ENCODE measurements around the gene SDCBP2.

The SDCBP2 gene

GRCh38 chr20:1295276-1295930 is 33.5 kb downstream of the SDCBP2 start:
- DNase-seq (ENCODE audit: low spot score), result no peak

DNA sequence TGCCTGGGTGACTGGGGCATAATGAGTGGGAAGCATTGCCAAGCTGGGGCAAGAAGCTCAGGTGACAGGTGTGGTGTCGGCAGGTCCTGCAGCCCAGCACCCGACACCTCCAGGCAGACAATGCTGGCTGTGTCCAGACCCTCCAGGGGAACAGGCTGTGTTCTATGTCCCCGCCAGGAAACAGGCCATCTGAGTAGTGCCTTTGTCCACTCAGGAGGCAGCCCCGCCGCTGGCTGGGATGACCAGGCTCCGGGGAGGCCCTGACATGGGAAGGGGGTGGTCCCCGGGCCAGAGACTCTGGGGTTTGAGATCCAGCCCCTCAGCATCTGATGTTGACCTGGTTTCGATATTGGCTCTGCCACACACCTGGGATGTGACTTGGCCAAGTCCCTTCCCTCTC is 34.4 kb downstream of the SDCBP2 start:
- DNase-seq (ENCODE audit: low spot score), result no peak

DNA sequence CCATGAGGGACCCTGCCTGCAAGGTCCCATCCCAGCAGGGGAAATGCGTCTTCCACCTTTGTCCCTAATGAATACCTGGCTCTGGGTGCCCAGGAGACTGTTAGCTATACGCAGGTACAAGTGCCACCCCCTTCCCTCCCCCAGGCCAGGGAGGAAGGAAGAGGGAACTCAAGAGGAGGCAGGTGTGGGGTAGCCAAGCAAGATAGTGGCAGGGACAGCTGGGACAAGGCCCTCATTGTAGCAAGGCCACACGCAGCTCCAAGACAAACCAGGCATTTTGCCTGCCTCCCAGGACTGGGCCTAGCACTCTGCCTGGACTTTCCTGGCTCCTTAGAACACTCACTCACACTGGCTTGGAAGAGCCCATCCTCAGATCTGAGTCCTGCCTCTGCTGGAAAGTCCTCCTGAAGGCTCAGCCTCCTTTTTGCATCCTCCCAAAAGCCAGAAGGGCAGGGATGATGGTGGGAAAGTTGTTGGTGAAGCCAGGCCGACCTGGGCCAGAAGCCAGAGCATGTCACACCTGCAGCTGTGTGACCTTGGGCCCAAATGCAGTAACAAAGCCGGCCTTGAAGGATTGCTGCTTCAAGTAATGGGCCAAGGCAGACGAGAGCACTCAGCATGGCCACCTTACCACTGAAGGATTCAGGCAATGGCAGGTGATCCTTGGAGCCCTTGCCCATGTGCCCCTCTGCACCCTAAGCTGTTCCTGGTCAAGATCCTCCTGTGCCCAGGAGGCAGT is 35.1 kb downstream of the SDCBP2 start:
- DNase-seq (ENCODE audit: low spot score), result no peak

DNA sequence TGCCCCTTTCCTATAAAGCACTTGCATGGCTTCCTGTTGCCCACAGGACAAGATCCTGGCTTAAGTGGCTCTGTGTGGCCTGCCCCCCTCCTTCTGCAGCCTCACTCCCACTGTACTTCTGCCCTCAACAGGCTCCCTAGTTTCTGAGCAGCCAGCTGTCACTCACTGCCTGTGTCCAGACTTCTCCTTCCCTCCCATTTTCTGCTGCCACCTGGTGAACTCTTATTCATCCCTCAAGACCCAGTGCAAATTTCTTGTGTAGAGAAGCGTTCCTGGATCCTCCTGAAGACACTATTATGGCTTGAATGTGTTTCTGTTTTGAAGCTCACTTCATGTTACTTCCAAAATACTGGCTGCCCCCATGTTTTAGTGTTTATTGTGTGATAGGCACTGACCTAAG is 36.3 kb downstream of the SDCBP2 start:
- DNase-seq (ENCODE audit: low spot score), result no peak

- DNase-seq (ENCODE audit: low spot score), result no peak
Observed at GRCh38 chr20:1291191-1291741, 37.7 kb downstream of the SDCBP2 start.

DNA sequence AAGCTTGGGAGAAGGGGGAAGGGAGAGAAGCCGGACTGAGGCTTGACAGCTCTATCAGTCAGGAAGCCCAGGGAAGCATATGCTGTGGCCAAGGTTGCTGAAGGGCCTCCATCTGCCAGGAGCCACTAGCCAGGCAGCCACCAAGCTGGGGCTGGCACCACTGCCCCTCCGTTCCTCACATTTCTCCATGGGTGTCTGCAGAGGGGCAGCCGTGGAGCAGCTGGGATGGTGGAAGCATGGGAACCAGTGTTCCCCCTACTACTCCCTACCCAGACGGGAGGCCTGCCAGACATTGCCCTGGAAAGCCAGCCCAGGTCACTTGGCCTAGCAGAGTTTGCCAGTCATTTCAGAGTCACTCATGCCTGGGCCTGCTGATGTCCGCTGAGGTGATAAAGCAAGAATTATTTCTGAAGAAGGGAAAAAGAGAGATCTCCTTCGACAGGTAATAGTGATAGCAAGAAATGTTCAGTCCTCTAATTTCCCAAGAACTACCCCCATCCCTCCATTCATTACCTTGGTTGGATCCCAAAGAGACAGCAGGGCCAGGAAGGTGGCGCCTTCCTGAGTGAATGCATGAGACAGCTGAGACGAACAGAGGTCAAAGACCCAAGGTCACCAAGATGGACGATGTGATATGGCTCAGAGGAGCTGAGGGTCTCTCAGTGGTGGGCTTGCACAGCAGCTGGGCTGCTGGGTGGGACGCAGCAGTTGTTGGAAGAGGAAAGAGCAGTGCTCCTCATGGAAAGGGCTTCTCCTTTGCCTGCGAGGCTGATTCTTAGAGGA is 41.0 kb downstream of the SDCBP2 start:
- no peak for DNase-seq (ENCODE audit: low spot score)

DNA sequence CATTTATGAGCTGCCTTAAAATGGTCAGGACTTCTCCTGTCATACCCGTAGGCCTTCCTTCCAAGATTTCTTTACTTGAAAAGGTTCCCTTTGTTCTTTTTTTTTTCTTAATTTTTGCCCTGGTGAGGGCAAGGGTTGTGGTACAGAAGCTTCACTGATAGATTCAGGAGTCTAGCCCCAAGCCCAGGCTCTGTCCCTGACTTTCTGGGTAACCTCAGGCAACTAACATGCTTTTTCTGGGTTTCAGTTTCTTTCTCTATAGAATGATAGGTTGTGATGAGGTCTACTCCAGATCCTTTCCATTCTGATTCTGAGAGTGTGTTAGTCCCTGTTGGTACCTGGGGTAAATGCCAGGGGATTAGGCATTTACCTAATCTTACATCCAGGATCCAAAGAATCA is 41.6 kb downstream of the SDCBP2 start:
- no peak for DNase-seq (ENCODE audit: low spot score)

DNA sequence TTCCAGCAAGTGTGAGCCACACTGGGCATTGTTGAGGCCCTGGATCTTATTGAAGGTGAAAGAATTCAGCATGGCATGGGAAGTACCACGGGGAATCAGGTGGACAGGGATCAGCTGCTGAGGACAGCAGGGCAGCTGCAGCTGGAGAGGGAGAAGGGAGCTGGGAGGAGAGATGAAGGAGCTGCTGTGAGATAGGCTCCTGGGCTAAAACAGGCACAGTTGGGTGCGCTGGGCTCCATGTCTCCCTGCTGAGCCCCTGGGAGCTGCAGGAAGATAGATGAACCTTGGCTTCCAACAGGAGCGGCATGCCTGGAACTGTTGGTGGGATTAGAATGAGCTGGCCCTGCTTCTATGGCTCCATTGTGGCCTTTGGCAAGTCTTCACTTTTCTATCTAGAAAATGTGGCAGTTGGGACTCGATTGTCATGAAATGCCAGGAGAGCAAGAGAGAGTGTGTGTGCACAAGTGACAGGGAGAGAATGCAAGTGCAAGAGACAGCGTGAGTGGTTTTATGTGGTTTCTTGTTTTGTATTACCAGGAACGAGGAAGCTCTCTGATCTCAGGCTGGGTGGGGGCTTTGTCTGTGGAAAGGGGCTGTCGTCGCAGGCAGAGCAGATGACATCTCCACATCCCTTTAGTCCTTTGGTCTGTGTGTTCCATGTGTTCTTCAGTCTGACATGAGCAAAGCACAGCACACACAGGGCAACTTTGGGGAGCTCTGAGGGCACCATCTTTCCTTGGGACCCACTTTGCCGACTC is 42.5 kb downstream of the SDCBP2 start:
- no peak for DNase-seq (ENCODE audit: low spot score)

DNA sequence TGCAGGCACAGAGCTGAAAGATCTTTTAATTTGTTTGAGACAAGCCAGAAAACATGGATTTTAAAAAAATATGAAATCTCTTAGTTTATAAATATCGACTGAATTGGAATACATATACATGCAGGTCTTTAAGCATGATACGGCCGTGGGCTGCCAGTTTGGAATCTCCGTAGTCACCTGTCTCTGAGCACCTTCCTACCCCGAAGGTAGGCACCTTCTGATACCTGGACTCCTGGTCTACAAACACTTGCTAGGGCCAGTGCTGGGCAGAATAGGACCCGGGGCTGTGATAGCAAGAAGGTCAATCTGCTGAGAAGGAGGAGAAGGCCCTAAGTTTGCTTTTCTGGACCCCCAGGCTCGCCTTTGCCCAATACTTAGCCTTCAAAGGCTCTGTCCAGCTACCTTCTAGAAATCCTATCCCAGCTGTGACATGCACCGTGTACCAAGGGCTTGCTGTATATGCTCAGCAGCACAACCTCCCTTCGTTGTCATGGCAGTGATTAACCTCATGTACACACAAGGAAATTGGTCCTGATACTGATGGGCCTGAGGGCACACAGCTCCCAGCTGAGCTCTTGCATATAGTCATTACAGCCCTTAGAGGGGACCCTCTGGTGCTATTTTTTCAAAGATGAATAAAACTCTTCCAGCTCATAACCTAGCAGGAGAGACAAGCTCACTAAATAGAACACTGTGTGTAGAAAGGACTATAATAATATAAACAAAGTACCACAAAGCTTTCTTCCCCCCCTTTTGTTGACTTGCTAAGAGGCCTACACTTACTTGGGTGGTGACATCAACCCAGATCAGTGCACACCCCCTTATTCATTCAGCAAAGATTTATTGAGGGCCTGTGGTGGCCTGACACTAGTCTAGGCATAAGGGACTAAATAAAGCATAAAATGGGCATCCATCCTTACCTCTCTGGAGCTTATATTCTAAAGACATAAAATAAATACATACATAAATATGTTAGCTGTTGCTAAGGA is 45.1 kb downstream of the SDCBP2 start:
- DNase-seq (ENCODE audit: low spot score), result no peak

GRCh38 chr20:1282966-1283365 is 46.0 kb downstream of the SDCBP2 start:
- DNase-seq (ENCODE audit: low spot score), result no peak

- DNase-seq (ENCODE audit: low spot score), result no peak
Observed at GRCh38 chr20:1281279-1282057, 47.5 kb downstream of the SDCBP2 start.

GRCh38 chr20:1280195-1281102 is 48.5 kb downstream of the SDCBP2 start:
- no peak for DNase-seq (ENCODE audit: low spot score)

- DNase-seq (ENCODE audit: low spot score), result no peak
Observed at GRCh38 chr20:1278993-1279392, 49.9 kb downstream of the SDCBP2 start.

DNA sequence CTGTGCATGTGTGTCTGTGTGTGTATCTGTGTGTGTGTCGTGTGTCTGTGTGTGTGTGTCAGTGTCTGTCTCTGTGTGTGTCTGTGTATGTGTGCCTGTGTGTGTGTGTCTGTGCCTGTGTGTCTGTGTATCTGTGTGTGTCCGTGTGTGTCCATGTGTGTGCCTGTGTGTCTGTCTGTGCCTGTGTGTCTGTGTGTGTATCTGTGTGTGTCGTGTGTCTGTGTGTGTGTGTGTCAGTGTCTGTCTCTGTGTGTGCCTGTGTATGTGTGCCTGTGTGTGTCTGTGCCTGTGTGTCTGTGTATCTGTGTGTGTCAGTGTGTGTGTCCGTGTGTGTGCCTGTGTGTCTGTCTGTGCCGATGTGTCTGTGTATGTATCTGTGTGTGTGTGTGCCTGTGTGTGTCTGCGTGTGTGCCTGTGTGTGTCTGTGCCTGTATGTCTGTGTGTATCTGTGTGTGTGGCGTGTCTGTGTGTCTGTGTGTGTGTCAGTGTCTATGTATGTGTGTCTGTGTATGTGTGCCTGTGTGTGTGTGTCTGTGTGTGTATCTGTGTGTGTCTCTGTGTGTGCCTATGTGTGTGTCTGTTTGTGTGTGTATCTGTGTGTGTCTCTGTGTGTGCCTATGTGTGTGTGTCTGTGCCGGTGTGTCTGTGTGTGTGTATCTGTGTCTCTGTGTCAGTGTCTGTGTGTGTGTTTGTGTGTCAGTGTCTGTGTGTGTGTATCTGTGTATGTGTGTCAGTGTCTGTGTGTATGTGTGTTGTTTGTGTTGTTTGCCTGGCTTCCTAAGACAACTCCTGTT is 51.2 kb downstream of the SDCBP2 start:
- DNase-seq (ENCODE audit: low spot score), result no peak

- no peak for DNase-seq (ENCODE audit: low spot score)
Observed at GRCh38 chr20:1275919-1276318, 53.0 kb downstream of the SDCBP2 start.

- no peak for DNase-seq (ENCODE audit: low spot score)
Observed at GRCh38 chr20:1274485-1275311, 54.2 kb downstream of the SDCBP2 start.

DNA sequence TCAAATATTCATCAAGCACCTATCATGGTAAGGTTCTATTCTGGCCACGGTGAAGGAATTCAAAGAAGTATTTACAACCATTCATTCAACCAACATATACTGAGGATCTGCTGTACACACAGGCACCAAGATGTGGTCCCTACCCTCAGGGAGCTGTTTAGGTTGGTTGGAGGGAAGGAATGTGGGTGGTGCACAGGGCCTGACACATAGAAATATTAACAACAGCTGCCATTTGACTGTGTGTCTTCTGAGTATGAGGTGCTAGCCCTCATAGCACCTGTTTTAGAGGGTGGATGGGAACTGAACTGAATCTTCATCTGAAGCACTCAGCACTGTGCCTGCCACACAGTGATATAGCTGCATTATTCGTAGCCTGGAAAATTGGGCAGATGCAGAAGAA is 55.6 kb downstream of the SDCBP2 start:
- DNase-seq (ENCODE audit: low spot score), result no peak

Data from RKO (cell line).